ENCODE measurements around the gene INTS1. TPM values are rescaled to one million over a fixed set of nuclear protein-coding genes. Genes with fewer than 3 reads are reported as not detected.

The INTS1 gene
- polyA plus RNA-seq, 1 donor from 2014 or later: 21.1 TPM

DNA sequence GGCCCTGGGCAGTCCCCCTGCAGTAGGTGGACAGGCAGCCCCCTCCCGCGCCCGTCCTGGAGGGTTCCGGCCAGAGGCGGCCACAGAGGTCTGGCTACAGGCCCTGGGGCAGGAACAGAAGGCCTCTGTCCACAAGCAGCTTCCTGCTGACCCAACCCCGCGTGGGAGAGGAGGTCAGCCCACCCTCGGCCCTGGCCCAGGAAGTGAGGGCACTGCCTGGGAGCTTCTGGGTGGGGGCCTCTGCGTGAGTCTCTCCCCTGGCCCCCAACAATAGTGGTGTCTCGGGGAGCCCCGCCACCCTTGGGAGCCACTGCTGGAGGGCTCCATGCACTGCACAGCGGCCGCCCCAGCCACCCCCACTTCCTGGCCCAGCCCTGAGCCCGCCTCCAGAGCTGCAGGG is 49.6 kb downstream of the INTS1 start:
- Histone ChIP-seq H3K4me2 (ENCODE audit: low read length) (no peak overlapping the region), H3K4me3 (ENCODE audit: low read length) (no peak overlapping the region), H3K27ac (ENCODE audit: low read length) (no peak overlapping the region)

GRCh38 chr7:1452205-1452604 is 52.0 kb downstream of the INTS1 start:
- no peak overlapping the region for H3K27ac ChIP-seq (ENCODE audit: low read length)
- H3K9me2 ChIP-seq (ENCODE audit: insufficient read depth, low read length): no peaks in the 10 kb centered on the region
- H3K4me2 ChIP-seq (ENCODE audit: low read length): no peak overlapping the region
- no peaks in the 10 kb centered on the region for H3F3A ChIP-seq (ENCODE audit: insufficient read depth, low read length, poor library complexity, severe bottlenecking)
- H3K27me3 ChIP-seq (ENCODE audit: insufficient read depth, low read depth, low read length): no peaks in the 10 kb centered on the region
- H3K4me3 ChIP-seq (ENCODE audit: low read length): no peak overlapping the region
- no peak for TF ChIP-seq SMC3 (conservative IDR thresholded peaks at IDR 0.05; ENCODE audit: poor library complexity)
- no peak for TF ChIP-seq EP300 (conservative IDR thresholded peaks at IDR 0.05; ENCODE audit: poor library complexity, severe bottlenecking)
- no peak for TF ChIP-seq EZH2 (IDR thresholded peaks at IDR 0.05; ENCODE audit: borderline replicate concordance, insufficient read depth, low read length, poor library complexity, severe bottlenecking)
- no peak for TF ChIP-seq MXI1 (conservative IDR thresholded peaks at IDR 0.05; ENCODE audit: poor library complexity, severe bottlenecking)
- TF ChIP-seq, protein P1, sequence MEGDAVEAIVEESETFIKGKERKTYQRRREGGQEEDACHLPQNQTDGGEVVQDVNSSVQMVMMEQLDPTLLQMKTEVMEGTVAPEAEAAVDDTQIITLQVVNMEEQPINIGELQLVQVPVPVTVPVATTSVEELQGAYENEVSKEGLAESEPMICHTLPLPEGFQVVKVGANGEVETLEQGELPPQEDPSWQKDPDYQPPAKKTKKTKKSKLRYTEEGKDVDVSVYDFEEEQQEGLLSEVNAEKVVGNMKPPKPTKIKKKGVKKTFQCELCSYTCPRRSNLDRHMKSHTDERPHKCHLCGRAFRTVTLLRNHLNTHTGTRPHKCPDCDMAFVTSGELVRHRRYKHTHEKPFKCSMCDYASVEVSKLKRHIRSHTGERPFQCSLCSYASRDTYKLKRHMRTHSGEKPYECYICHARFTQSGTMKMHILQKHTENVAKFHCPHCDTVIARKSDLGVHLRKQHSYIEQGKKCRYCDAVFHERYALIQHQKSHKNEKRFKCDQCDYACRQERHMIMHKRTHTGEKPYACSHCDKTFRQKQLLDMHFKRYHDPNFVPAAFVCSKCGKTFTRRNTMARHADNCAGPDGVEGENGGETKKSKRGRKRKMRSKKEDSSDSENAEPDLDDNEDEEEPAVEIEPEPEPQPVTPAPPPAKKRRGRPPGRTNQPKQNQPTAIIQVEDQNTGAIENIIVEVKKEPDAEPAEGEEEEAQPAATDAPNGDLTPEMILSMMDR (IDR thresholded peaks at IDR 0.05; ENCODE audit: poor library complexity, severe bottlenecking): no peak
- no peak for TF ChIP-seq TAF1 (IDR thresholded peaks at IDR 0.05; ENCODE audit: low read depth)
- no peaks in the 10 kb centered on the region for H3K79me2 ChIP-seq (replicated peaks; ENCODE audit: insufficient read depth, low read length)
- no peaks in the 10 kb centered on the region for H3K36me3 ChIP-seq (ENCODE audit: insufficient read depth, low read length)
- H3K9me3 ChIP-seq (ENCODE audit: low read length): no peaks in the 10 kb centered on the region
- no peak overlapping the region for H3K9ac ChIP-seq (ENCODE audit: low read length)
- H2AFZ ChIP-seq (ENCODE audit: low read depth, low read length): no peak overlapping the region
- no peaks in the 10 kb centered on the region for H4K20me1 ChIP-seq (ENCODE audit: insufficient read depth)

More for the DNA sequence above, 49.6 kb downstream of the INTS1 start:
- H3K36me3 ChIP-seq (ENCODE audit: insufficient read depth, low read length): no peaks in the 10 kb centered on the region
- no peaks in the 10 kb centered on the region for H3K9me3 ChIP-seq (ENCODE audit: low read length)
- H2AFZ ChIP-seq (ENCODE audit: low read depth, low read length): no peak overlapping the region
- H3F3A ChIP-seq (ENCODE audit: insufficient read depth, low read length, poor library complexity, severe bottlenecking): no peaks in the 10 kb centered on the region
- no peaks in the 10 kb centered on the region for H4K20me1 ChIP-seq (ENCODE audit: insufficient read depth)
- no peaks in the 10 kb centered on the region for H3K27me3 ChIP-seq (ENCODE audit: insufficient read depth, low read depth, low read length)
- no peak overlapping the region for H3K9ac ChIP-seq (ENCODE audit: low read length)
- H3K79me2 ChIP-seq (replicated peaks; ENCODE audit: insufficient read depth, low read length): no peaks in the 10 kb centered on the region
- no peaks in the 10 kb centered on the region for H3K9me2 ChIP-seq (ENCODE audit: insufficient read depth, low read length)
- TF ChIP-seq EP300 (conservative IDR thresholded peaks at IDR 0.05; ENCODE audit: poor library complexity, severe bottlenecking) (no peak), REST (IDR thresholded peaks at IDR 0.05; ENCODE audit: borderline replicate concordance) (no peak), SMC3 (conservative IDR thresholded peaks at IDR 0.05; ENCODE audit: poor library complexity) (no peak), TAF1 (IDR thresholded peaks at IDR 0.05; ENCODE audit: low read depth) (no peak), POLR2AphosphoS5 (IDR thresholded peaks at IDR 0.05) (no peak), MXI1 (conservative IDR thresholded peaks at IDR 0.05; ENCODE audit: poor library complexity, severe bottlenecking) (no peak), RAD21 (conservative IDR thresholded peaks at IDR 0.05) (no peak), EZH2 (IDR thresholded peaks at IDR 0.05; ENCODE audit: borderline replicate concordance, insufficient read depth, low read length, poor library complexity, severe bottlenecking) (no peak)
- TF ChIP-seq, protein P1 (IDR thresholded peaks at IDR 0.05; ENCODE audit: poor library complexity, severe bottlenecking): no peak
